Astrocyte (in vitro differentiated cells and primary cell): Measurements from ENCODE around the gene PELI2. TPM values are rescaled to one million over a fixed set of nuclear protein-coding genes. Genes with fewer than 3 reads are reported as not detected.
A peak's percentile ranks its signal among the peaks of the same experiment; 100 is the strongest.

Experiments
- DNase-seq: peaks from one replicate; pipeline ENCODE4 v3.0.0-alpha.2; 2010; ENCODE audit warnings: low read depth
- FAIRE-seq: peaks from 2 replicates; lab custom pipeline; 2011; peaks lifted over from hg19 to GRCh38; lab: Jason Lieb, UNC
- H2AFZ ChIP-seq: 2 replicates; pipeline ENCODE4 v1.6.0; 2012; ENCODE audit warnings: low read depth, low read length, inconsistent platforms
- H3K27ac ChIP-seq: 2 replicates; pipeline ENCODE4 v1.5.1; 2011; ENCODE audit warnings: low read depth, low read length, inconsistent platforms
- H3K27me3 ChIP-seq: 2 replicates; pipeline ENCODE4 v1.6.0; 2011; ENCODE audit warnings: low read length, inconsistent platforms; ENCODE audit not compliant: insufficient read depth
- H3K36me3 ChIP-seq: 2 replicates; pipeline ENCODE4 v1.5.1; 2011; ENCODE audit warnings: low read length, inconsistent platforms; ENCODE audit not compliant: insufficient read depth
- H3K4me1 ChIP-seq: 2 replicates; pipeline ENCODE4 v1.5.1; 2011; ENCODE audit warnings: low read length, inconsistent platforms; ENCODE audit not compliant: insufficient read depth
- H3K4me2 ChIP-seq: 2 replicates; pipeline ENCODE4 v1.6.0; 2012; ENCODE audit warnings: low read length, inconsistent platforms
- H3K4me3 ChIP-seq: 2 replicates; pipeline ENCODE4 v1.5.1; 2011; ENCODE audit warnings: low read depth, mild to moderate bottlenecking, low read length, inconsistent platforms; ENCODE audit not compliant: insufficient read depth
- H3K79me2 ChIP-seq: 2 replicates; pipeline ENCODE4 v1.6.0; 2012; ENCODE audit warnings: mild to moderate bottlenecking, low read length, inconsistent platforms; ENCODE audit not compliant: insufficient read depth
- H3K9ac ChIP-seq: 2 replicates; pipeline ENCODE4 v1.6.0; 2012; ENCODE audit warnings: mild to moderate bottlenecking, low read length, inconsistent platforms
- H3K9me3 ChIP-seq: 2 replicates; pipeline ENCODE4 v1.5.1; 2012; ENCODE audit warnings: low read depth, mild to moderate bottlenecking, low read length, inconsistent platforms; ENCODE audit not compliant: insufficient read depth
- H4K20me1 ChIP-seq: 2 replicates; pipeline ENCODE4 v1.6.0; 2012; ENCODE audit warnings: low read length, inconsistent platforms; ENCODE audit not compliant: insufficient read depth
- H3K27ac Mint-ChIP-seq: one replicate; pipeline ENCODE4 v1.8.0; 2021; ENCODE audit warnings: mild to moderate bottlenecking, mixed read lengths; ENCODE audit not compliant: unreplicated experiment
- H3K27me3 Mint-ChIP-seq: one replicate; pipeline ENCODE4 v1.8.0; 2021; ENCODE audit warnings: low read depth, mixed read lengths; ENCODE audit not compliant: unreplicated experiment
- H3K36me3 Mint-ChIP-seq: one replicate; pipeline ENCODE4 v1.8.0; 2021; ENCODE audit warnings: low read depth, mixed read lengths; ENCODE audit not compliant: unreplicated experiment
- H3K4me1 Mint-ChIP-seq: one replicate; pipeline ENCODE4 v1.8.0; 2021; ENCODE audit warnings: low read depth, mixed read lengths; ENCODE audit not compliant: unreplicated experiment
- H3K4me3 Mint-ChIP-seq: one replicate; pipeline ENCODE4 v1.8.0; 2021; ENCODE audit warnings: mild to moderate bottlenecking, moderate library complexity, mixed read lengths; ENCODE audit not compliant: unreplicated experiment
- H3K9me3 Mint-ChIP-seq: one replicate; pipeline ENCODE4 v1.8.0; 2021; ENCODE audit warnings: mild to moderate bottlenecking, mixed read lengths; ENCODE audit not compliant: unreplicated experiment
- CTCF ChIP-seq: IDR thresholded peaks from 2 replicates; pipeline ENCODE4 v1.5.1; 2011; ENCODE audit warnings: low read depth, mild to moderate bottlenecking, inconsistent platforms, low read length, moderate library complexity; ENCODE audit not compliant: insufficient read depth
- EZH2 ChIP-seq: IDR thresholded peaks from 2 replicates; pipeline ENCODE4 v1.6.1; 2012; ENCODE audit warnings: mild to moderate bottlenecking, low read length, inconsistent platforms; ENCODE audit not compliant: insufficient read depth
- total RNA-seq: library from RNA; stranded (reverse); gene quantifications from 2 replicates; pipeline ENCODE4 v1.2.1, GENCODE V29; 2021

The PELI2 gene
- total RNA-seq, 1 donor from 2014 or later: 5.3 TPM

- Mint-ChIP-seq H3K9me3 (no peaks in the 10 kb centered on the region), H3K4me1 (no peaks in the 10 kb centered on the region), H3K27me3 (peaks cover 19% of the 10 kb centered on the region), H3K4me3 (no peak overlapping the region), H3K36me3 (no peaks in the 10 kb centered on the region), H3K27ac (no peak overlapping the region)
- H3K9ac ChIP-seq: no peak overlapping the region
- no peak overlapping the region for H3K4me2 ChIP-seq
- no peak overlapping the region for H3K4me3 ChIP-seq
- no peak overlapping the region for H3K27ac ChIP-seq
- H3K27me3 ChIP-seq: peaks cover 5% of the 10 kb centered on the region
- FAIRE-seq (no peak), DNase-seq (no peak)
- no peaks in the 10 kb centered on the region for H3K9me3 ChIP-seq
- no peaks in the 10 kb centered on the region for H3K79me2 ChIP-seq
- no peak overlapping the region for H2AFZ ChIP-seq
- H3K36me3 ChIP-seq: no peaks in the 10 kb centered on the region
- H3K4me1 ChIP-seq: no peaks in the 10 kb centered on the region
- TF ChIP-seq CTCF: no peak
- no peak for TF ChIP-seq EZH2
- H4K20me1 ChIP-seq: no peaks in the 10 kb centered on the region
Observed at GRCh38 chr14:56075301-56075700, 42.9 kb upstream of the PELI2 start.

GRCh38 chr14:56081139-56081538 is 37.1 kb upstream of the PELI2 start:
- Histone ChIP-seq H3K27me3 (peaks cover 7% of the 10 kb centered on the region), H3K9me3 (no peaks in the 10 kb centered on the region), H2AFZ (no peak overlapping the region), H3K79me2 (no peaks in the 10 kb centered on the region), H4K20me1 (no peaks in the 10 kb centered on the region), H3K27ac (no peak overlapping the region), H3K4me1 (no peaks in the 10 kb centered on the region), H3K36me3 (no peaks in the 10 kb centered on the region), H3K4me2 (no peak overlapping the region), H3K9ac (no peak overlapping the region), H3K4me3 (no peak overlapping the region)
- Mint-ChIP-seq H3K27me3 (peaks cover 28% of the 10 kb centered on the region), H3K9me3 (peaks cover 6% of the 10 kb centered on the region), H3K27ac (peak overlapping the region; percentile 8), H3K4me3 (peak overlapping the region; percentile 50), H3K36me3 (no peaks in the 10 kb centered on the region), H3K4me1 (peaks cover 6% of the 10 kb centered on the region)
- no peak for FAIRE-seq
- TF ChIP-seq CTCF (no peak), EZH2 (no peak)
- DNase-seq: no peak

GRCh38 chr14:56082880-56083279 is 35.3 kb upstream of the PELI2 start:
- Mint-ChIP-seq H3K9me3 (peaks cover 6% of the 10 kb centered on the region), H3K4me1 (peaks cover 8% of the 10 kb centered on the region), H3K36me3 (no peaks in the 10 kb centered on the region), H3K4me3 (no peak overlapping the region), H3K27ac (no peak overlapping the region), H3K27me3 (peaks cover 21% of the 10 kb centered on the region)
- peaks cover 11% of the 10 kb centered on the region for H3K27me3 ChIP-seq
- no peaks in the 10 kb centered on the region for H3K79me2 ChIP-seq
- no peak for TF ChIP-seq EZH2
- no peak for TF ChIP-seq CTCF
- H3K4me1 ChIP-seq: no peaks in the 10 kb centered on the region
- no peaks in the 10 kb centered on the region for H3K9me3 ChIP-seq
- no peak overlapping the region for H3K27ac ChIP-seq
- no peak overlapping the region for H3K9ac ChIP-seq
- H4K20me1 ChIP-seq: no peaks in the 10 kb centered on the region
- H2AFZ ChIP-seq: no peak overlapping the region
- no peak overlapping the region for H3K4me3 ChIP-seq
- DNase-seq (no peak), FAIRE-seq (no peak)
- no peak overlapping the region for H3K4me2 ChIP-seq
- no peaks in the 10 kb centered on the region for H3K36me3 ChIP-seq
